NCI-H2107 treated with DMSO at 0.1 percent for 48 hours (cell line): ENCODE results near the gene SOD2.
A peak's percentile ranks its signal among the peaks of the same experiment; 100 is the strongest.
"Not testable (repeated sequence)": the region's sequence is repeated elsewhere in the genome, so short reads cannot be mapped to it uniquely, and the experiment has no call there.

Experiments used
- DNase-seq: peaks from one replicate; lab custom pipeline; 2025; ENCODE audit not compliant: unreplicated experiment; lab: John Stamatoyannopoulos, UW

The SOD2 gene

DNA sequence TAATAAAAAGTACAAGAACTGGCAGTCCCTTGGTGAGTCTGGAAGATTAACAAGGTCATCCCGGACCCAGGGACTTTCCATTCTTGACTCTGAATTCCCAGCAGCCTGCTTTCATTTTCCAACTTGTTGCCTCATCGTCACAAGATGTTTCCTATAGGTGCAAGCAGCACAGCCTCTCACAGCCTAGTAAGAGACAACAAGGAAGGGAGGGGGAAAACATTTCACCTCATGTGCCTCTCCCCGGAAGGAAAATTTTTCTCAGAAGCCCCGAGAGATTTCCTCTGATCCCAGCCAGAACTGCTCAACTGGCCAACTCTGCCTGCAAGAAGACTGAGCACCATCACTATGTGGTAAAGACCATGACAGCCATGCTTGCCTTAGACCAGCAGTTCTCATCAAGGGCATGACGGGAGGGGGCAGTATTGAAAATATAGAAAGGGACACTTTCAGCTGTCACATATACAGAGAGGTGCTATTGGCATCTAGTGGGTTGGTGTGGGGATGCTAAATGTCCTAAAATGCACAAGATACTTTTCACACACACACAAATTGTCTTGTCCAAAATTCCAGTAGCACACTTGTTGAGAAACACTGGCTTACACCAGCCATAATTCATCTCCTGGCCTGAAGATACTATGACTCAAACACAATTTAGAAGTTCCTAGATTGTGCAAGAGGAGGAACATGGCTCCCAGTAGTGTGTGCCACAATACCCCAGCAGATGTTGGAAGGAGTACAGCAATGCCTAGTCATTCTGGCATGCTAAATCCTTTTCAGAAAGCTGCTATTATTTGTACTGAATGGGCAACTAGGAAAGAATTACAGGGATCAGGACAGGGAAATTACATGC is 23.4 kb upstream of the SOD2 start:
- DNase-seq = no peak

- no peak for DNase-seq
These were observed 22.6 kb upstream of the SOD2 start for GRCh38 chr6:159715605-159716004.

GRCh38 chr6:159715166-159715565 is 22.1 kb upstream of the SOD2 start:
- no peak for DNase-seq

GRCh38 chr6:159714404-159714803 is 21.4 kb upstream of the SOD2 start:
- no peak for DNase-seq

DNA sequence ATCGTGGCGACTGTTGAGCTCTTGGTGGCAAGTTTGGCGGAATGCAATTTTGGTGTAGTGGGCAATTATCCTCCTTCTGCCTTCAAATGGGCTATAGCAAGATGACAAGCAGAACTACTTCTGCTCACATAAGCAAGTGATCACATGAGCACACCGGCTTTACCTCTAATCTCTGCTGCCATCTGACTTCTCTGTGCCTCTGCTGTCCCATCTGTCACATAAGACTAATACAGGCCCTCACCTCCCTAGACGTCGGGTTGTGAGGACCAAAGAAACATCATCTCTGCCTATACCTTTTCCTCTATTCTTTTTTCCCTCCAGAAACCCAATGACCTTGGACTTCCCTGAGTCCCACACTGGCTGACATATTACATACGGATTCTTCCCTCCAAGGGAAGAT is 20.9 kb upstream of the SOD2 start:
- no peak for DNase-seq

- DNase-seq = not testable (repeated sequence)
These were observed 19.3 kb upstream of the SOD2 start for GRCh38 chr6:159712389-159712788.

GRCh38 chr6:159710603-159711002 is 17.6 kb upstream of the SOD2 start:
- not testable (repeated sequence) for DNase-seq

- no peak for DNase-seq
These were observed 8.5 kb upstream of the SOD2 start for GRCh38 chr6:159701413-159701999.

- DNase-seq = peak; percentile 17
These were observed 7.9 kb upstream of the SOD2 start for GRCh38 chr6:159700970-159701369.

- no peak for DNase-seq
These were observed 2.9 kb upstream of the SOD2 start for GRCh38 chr6:159695984-159696383.

GRCh38 chr6:159693894-159694545 is 979 bp upstream of the SOD2 start:
- peak; percentile 36 for DNase-seq

- peak; percentile 33 for DNase-seq
These were observed 526 bp downstream of the SOD2 start for GRCh38 chr6:159692303-159693127.

- no peak for DNase-seq
These were observed 1.1 kb downstream of the SOD2 start for GRCh38 chr6:159691963-159692287.

- DNase-seq = peak; percentile 31
These were observed 1.7 kb downstream of the SOD2 start for GRCh38 chr6:159691133-159691962.

- DNase-seq = not testable (repeated sequence)
These were observed 2.9 kb downstream of the SOD2 start for GRCh38 chr6:159690135-159690534.

DNA sequence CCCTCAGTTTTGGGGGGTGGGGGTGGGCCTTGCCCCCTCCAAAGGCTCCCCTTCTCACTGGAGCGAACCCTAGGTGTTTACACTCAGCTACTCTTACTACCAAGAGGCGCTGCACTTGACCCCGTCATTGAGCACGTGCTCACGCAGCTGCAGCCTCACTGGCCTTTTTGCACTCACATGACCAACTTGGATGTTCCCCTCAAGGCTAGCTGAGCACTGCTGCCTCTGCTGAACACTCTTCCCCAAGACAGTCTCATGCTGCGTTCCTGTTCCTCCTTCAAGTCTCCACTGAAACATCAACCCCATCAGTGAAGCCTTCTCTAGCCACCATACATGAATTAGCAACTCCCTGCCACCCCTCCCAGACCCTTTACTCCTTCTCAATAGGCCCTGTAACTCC is 4.0 kb downstream of the SOD2 start:
- DNase-seq = no peak

DNA sequence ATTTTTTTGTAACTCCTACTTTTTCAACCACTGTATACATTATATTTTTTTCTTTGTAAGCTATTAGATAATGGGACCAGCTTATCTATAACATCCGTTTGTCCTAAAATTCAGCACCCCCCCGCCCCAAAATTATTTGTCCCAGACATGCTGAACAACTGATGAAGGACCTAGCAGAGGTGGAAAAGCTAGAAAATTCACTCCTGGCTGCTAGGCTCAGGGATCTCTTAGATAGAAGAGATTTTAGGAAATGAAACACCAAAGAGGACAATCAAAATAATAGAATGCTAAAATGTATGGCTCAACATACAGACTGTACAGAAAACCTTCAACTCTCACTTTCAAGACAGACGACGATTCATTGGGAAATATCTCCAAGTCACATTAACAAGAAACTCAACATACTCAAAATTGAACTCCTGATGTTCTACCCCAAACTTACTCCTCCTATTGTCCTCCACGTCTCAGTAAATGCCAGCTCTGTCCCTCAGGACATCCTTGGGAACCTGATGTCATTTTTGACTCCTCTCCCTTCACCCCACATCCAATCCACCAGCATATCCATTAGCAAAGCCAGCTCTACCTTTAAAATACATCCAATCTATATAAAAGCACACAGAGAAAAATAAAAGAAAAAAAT is 4.7 kb downstream of the SOD2 start:
- DNase-seq = no peak

GRCh38 chr6:159687341-159687740 is 5.7 kb downstream of the SOD2 start:
- no peak for DNase-seq

DNA sequence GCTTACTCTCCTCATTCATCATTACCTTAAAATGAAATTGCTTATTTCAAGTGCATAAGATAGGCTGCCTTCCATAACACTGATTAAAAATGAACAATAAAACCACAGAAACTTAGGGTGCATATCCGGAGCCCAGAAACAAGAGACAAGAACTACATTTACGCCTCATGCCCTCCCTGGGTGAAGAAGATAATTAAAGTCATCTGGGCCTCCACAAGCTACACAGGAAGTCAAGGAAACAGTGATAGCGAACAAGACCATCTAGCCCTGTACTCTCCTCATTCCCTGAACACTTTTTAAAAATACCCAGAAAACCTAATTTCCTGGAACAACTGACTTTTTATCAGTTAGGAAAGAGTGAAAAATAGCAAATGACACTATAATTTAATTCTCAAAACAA is 6.3 kb downstream of the SOD2 start:
- no peak for DNase-seq

- DNase-seq = no peak
These were observed 7.0 kb downstream of the SOD2 start for GRCh38 chr6:159686040-159686439.
